ENCODE results near the gene SLC16A3. TPM values are rescaled to one million over a fixed set of nuclear protein-coding genes. Genes with fewer than 3 reads are reported as not detected.

The SLC16A3 gene
- total and polyA plus RNA-seq, 4 donors, result 1.1 to 10.5 (median 8.8) TPM

DNA sequence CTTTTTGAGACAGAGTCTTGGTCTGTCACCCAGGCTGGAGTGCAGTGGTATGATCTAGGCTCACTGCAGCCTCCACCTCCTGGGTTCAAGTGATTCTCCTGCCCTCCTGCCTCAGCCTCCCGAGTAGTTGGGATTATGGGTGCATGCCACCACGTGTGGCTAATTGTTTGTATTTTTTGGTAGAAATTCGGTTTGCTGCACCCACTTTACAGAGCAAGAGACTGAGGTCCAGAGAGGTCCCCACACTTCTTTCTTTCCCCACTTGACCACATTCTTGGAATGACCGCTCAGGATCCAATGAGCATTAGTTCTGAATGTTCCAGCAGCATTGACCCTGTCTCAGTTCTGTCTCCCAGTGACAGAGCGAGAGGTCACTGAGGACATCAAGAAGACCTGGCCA lies 5.3 kb upstream of the SLC16A3 start:
- H3K27me3 ChIP-seq (ENCODE audit: control insufficient read depth in 4 of 4, insufficient read depth in 4 of 4, low read length in 3 of 4), result no peaks in the 10 kb centered on the region
- DNase-seq (ENCODE audit: low spot score), result no peak
- TF ChIP-seq, protein P1, sequence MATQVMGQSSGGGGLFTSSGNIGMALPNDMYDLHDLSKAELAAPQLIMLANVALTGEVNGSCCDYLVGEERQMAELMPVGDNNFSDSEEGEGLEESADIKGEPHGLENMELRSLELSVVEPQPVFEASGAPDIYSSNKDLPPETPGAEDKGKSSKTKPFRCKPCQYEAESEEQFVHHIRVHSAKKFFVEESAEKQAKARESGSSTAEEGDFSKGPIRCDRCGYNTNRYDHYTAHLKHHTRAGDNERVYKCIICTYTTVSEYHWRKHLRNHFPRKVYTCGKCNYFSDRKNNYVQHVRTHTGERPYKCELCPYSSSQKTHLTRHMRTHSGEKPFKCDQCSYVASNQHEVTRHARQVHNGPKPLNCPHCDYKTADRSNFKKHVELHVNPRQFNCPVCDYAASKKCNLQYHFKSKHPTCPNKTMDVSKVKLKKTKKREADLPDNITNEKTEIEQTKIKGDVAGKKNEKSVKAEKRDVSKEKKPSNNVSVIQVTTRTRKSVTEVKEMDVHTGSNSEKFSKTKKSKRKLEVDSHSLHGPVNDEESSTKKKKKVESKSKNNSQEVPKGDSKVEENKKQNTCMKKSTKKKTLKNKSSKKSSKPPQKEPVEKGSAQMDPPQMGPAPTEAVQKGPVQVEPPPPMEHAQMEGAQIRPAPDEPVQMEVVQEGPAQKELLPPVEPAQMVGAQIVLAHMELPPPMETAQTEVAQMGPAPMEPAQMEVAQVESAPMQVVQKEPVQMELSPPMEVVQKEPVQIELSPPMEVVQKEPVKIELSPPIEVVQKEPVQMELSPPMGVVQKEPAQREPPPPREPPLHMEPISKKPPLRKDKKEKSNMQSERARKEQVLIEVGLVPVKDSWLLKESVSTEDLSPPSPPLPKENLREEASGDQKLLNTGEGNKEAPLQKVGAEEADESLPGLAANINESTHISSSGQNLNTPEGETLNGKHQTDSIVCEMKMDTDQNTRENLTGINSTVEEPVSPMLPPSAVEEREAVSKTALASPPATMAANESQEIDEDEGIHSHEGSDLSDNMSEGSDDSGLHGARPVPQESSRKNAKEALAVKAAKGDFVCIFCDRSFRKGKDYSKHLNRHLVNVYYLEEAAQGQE (IDR thresholded peaks at IDR 0.05), result no peak
- no peak for TF ChIP-seq FOXA2 (IDR thresholded peaks at IDR 0.05)
- no peak overlapping the region for H3K4me3 ChIP-seq (ENCODE audit: low read depth in 1 of 3, low read length in 3 of 3)
- no peak overlapping the region for H3K27ac ChIP-seq (ENCODE audit: low read depth in 1 of 2, low read length in 2 of 2)
- 79% methylated on average over 5 of the region's 5 CpGs for WGBS
- H3K9me3 ChIP-seq (ENCODE audit: control insufficient read depth in 4 of 4, low read length in 3 of 4), result no peaks in the 10 kb centered on the region
- H3K4me1 ChIP-seq (ENCODE audit: control insufficient read depth in 4 of 4, insufficient read depth in 4 of 4, low read length in 3 of 4), result peaks cover 0 to 5% (median 0%) of the 10 kb centered on the region in 4 donors
- no peaks in the 10 kb centered on the region for H3K36me3 ChIP-seq (ENCODE audit: control insufficient read depth in 4 of 4, insufficient read depth in 3 of 4, low read depth in 1 of 4, low read length in 3 of 4)
- H3K9ac ChIP-seq (ENCODE audit: low read depth in 1 of 2, low read length in 2 of 2), result no peak overlapping the region

- Histone ChIP-seq H3K4me1 (ENCODE audit: control insufficient read depth in 4 of 4, insufficient read depth in 4 of 4, low read length in 3 of 4) (peaks cover 0 to 5% (median 0%) of the 10 kb centered on the region in 4 donors), H3K4me3 (ENCODE audit: low read depth in 1 of 3, low read length in 3 of 3) (no peak overlapping the region), H3K9ac (ENCODE audit: low read depth in 1 of 2, low read length in 2 of 2) (no peak overlapping the region), H3K27me3 (ENCODE audit: control insufficient read depth in 4 of 4, insufficient read depth in 4 of 4, low read length in 3 of 4) (no peaks in the 10 kb centered on the region), H3K36me3 (ENCODE audit: control insufficient read depth in 4 of 4, insufficient read depth in 3 of 4, low read depth in 1 of 4, low read length in 3 of 4) (no peaks in the 10 kb centered on the region), H3K9me3 (ENCODE audit: control insufficient read depth in 4 of 4, low read length in 3 of 4) (no peaks in the 10 kb centered on the region), H3K27ac (ENCODE audit: low read depth in 1 of 2, low read length in 2 of 2) (no peak overlapping the region)
- no peak for TF ChIP-seq TAF1 (conservative IDR thresholded peaks at IDR 0.05)
- TF ChIP-seq HNF4G (IDR thresholded peaks at IDR 0.05), result no peak
- TF ChIP-seq, protein P1 (IDR thresholded peaks at IDR 0.05), result no peak
- no peak for TF ChIP-seq MAX (IDR thresholded peaks at IDR 0.05)
- TF ChIP-seq EGR1 (IDR thresholded peaks at IDR 0.05; ENCODE audit: low read depth in 2 of 2), result no peak
- TF ChIP-seq FOXA2 (IDR thresholded peaks at IDR 0.05), result no peak
- TF ChIP-seq HNF4A (conservative IDR thresholded peaks at IDR 0.05), result no peak
- no peak for TF ChIP-seq FOXA1 (IDR thresholded peaks at IDR 0.05)
- no peak for DNase-seq (ENCODE audit: low spot score)
- WGBS, result 87% methylated on average over 8 of the region's 8 CpGs
Observed at GRCh38 chr17:82224666-82225065, 4.2 kb upstream of the SLC16A3 start.

DNA sequence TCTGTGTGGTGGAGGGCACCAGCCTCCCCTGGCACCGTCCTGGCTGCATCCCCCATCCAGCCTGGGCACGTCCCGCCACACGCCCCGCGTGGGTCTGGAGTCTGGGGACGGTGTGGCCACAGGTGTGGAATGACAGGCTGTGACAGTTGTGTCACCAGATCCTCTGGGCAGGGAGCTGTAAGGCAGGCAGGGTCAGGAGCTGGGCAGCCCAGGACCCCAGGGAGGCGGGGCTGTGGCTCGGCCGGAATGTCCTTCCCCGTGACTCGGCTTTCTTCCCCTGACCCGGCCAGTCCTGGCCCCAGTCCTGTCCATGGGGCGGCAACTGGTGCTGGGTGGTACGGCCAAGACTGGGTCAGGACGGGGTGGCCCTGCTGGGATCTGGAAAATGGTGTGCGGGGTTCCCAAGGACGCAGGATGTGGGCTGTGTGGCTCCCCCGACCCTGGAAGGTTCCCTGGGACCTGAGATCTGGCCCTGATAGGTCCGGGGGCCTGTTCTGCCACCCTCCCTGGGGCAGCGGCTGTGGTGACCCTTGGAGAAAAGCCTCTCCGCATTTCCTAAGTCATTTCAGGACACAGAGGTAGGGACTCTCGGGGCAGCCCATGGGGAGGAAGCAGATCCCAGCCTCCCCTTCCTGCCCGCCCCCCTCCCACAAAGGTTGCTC lies 3.3 kb upstream of the SLC16A3 start:
- WGBS, result 85% methylated on average over 24 of the region's 24 CpGs
- no peak for DNase-seq (ENCODE audit: low spot score)
- no peak overlapping the region for H3K27ac ChIP-seq (ENCODE audit: low read depth in 1 of 2, low read length in 2 of 2)
- no peak for TF ChIP-seq GABPA (IDR thresholded peaks at IDR 0.05 in 1 of 2, conservative IDR thresholded peaks at IDR 0.05 in 1 of 2)
- no peak for TF ChIP-seq SP1 (IDR thresholded peaks at IDR 0.05)
- no peak for TF ChIP-seq EGR1 (IDR thresholded peaks at IDR 0.05; ENCODE audit: low read depth in 2 of 2)
- TF ChIP-seq JUND (IDR thresholded peaks at IDR 0.05), result no peak
- no peak for TF ChIP-seq HNF4G (IDR thresholded peaks at IDR 0.05)
- no peak for TF ChIP-seq MAX (IDR thresholded peaks at IDR 0.05)
- TF ChIP-seq YY1 (IDR thresholded peaks at IDR 0.05), result no peak
- no peak for TF ChIP-seq RAD21 (IDR thresholded peaks at IDR 0.05)
- TF ChIP-seq, protein P2, sequence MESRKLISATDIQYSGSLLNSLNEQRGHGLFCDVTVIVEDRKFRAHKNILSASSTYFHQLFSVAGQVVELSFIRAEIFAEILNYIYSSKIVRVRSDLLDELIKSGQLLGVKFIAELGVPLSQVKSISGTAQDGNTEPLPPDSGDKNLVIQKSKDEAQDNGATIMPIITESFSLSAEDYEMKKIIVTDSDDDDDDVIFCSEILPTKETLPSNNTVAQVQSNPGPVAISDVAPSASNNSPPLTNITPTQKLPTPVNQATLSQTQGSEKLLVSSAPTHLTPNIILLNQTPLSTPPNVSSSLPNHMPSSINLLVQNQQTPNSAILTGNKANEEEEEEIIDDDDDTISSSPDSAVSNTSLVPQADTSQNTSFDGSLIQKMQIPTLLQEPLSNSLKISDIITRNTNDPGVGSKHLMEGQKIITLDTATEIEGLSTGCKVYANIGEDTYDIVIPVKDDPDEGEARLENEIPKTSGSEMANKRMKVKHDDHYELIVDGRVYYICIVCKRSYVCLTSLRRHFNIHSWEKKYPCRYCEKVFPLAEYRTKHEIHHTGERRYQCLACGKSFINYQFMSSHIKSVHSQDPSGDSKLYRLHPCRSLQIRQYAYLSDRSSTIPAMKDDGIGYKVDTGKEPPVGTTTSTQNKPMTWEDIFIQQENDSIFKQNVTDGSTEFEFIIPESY (IDR thresholded peaks at IDR 0.05), result no peak
- no peak for TF ChIP-seq CTCF (IDR thresholded peaks at IDR 0.05; ENCODE audit: low read depth, low read length, missing input control)
- TF ChIP-seq HNF4A (conservative IDR thresholded peaks at IDR 0.05), result no peak

More for the DNA sequence above, 3.3 kb upstream of the SLC16A3 start:
- Histone ChIP-seq H3K9ac (ENCODE audit: low read depth in 1 of 2, low read length in 2 of 2) (no peak overlapping the region), H3K9me3 (ENCODE audit: control insufficient read depth in 4 of 4, low read length in 3 of 4) (no peaks in the 10 kb centered on the region), H3K4me3 (ENCODE audit: low read depth in 1 of 3, low read length in 3 of 3) (no peak overlapping the region), H3K27me3 (ENCODE audit: control insufficient read depth in 4 of 4, insufficient read depth in 4 of 4, low read length in 3 of 4) (no peaks in the 10 kb centered on the region), H3K36me3 (ENCODE audit: control insufficient read depth in 4 of 4, insufficient read depth in 3 of 4, low read depth in 1 of 4, low read length in 3 of 4) (no peaks in the 10 kb centered on the region), H3K4me1 (ENCODE audit: control insufficient read depth in 4 of 4, insufficient read depth in 4 of 4, low read length in 3 of 4) (peaks cover 0 to 8% (median 4%) of the 10 kb centered on the region in 4 donors)
